Caco-2 (cell line): ENCODE measurements around the gene ZDHHC7. TPM values are rescaled to one million over a fixed set of nuclear protein-coding genes. Genes with fewer than 3 reads are reported as not detected.

Source experiments
- BruUV-seq: library from RNA; stranded (reverse); fragments of 400-500 nt; replicated peaks from 2 replicates; lab custom pipeline; 2021; lab: Mats Ljungman, UMichigan
- CTCF ChIA-PET: fragments of 300-600 bp; sonication (Branson Sonifier 250); formaldehyde crosslinking; loops from one replicate; lab custom pipeline; 2022; ENCODE audit warnings: antibody characterized with exemption; lab: Charles Lee
- POLR2A ChIA-PET: fragments of 300-600 bp; sonication (Branson Sonifier 250); formaldehyde crosslinking; loops from one replicate; lab custom pipeline; 2022; ENCODE audit warnings: antibody characterized with exemption; lab: Charles Lee
- DNase-seq, 2 experiments: peaks; one replicate each; pipeline versions ENCODE4 v3.0.0 to v3.0.0-alpha.2; 2020 to 2022
- H3K27me3 ChIP-seq: replicated peaks from 2 replicates; pipeline ENCODE4 v1.6.0; 2011; ENCODE audit warnings: low read length; ENCODE audit not compliant: control insufficient read depth, insufficient read depth
- H3K36me3 ChIP-seq: 2 replicates; pipeline ENCODE4 v1.5.1; 2011; ENCODE audit warnings: low read length; ENCODE audit not compliant: control insufficient read depth, insufficient read depth
- H3K4me1 ChIP-seq: fragments of 250-450 bp; sonication (Bioruptor Pico); 2 replicates; pipeline ENCODE4 v1.5.1; 2020; ENCODE audit warnings: mild to moderate bottlenecking
- H3K4me3 ChIP-seq: 2 replicates; pipeline ENCODE4 v1.5.1; 2011; ENCODE audit warnings: low read depth, mild to moderate bottlenecking, control low read depth, low read length
- H3K9me3 ChIP-seq: fragments of 250-450 bp; sonication (Bioruptor Pico); 2 replicates; pipeline ENCODE4 v1.5.1; 2020; ENCODE audit warnings: mild to moderate bottlenecking, moderate library complexity
- H3K27ac Mint-ChIP-seq: one replicate; pipeline ENCODE4 v1.8.0; 2022; ENCODE audit warnings: mixed read lengths; ENCODE audit not compliant: unreplicated experiment
- H3K27me3 Mint-ChIP-seq: one replicate; pipeline ENCODE4 v1.8.0; 2022; ENCODE audit warnings: mixed read lengths; ENCODE audit not compliant: insufficient read depth, unreplicated experiment
- H3K36me3 Mint-ChIP-seq: one replicate; pipeline ENCODE4 v1.8.0; 2022; ENCODE audit warnings: mild to moderate bottlenecking, mixed read lengths; ENCODE audit not compliant: insufficient read depth, unreplicated experiment
- H3K4me1 Mint-ChIP-seq: one replicate; pipeline ENCODE4 v1.8.0; 2022; ENCODE audit warnings: low read depth, mixed read lengths; ENCODE audit not compliant: unreplicated experiment
- H3K4me3 Mint-ChIP-seq: one replicate; pipeline ENCODE4 v1.8.0; 2022; ENCODE audit warnings: mild to moderate bottlenecking, moderate library complexity, mixed read lengths; ENCODE audit not compliant: unreplicated experiment
- H3K9me3 Mint-ChIP-seq: one replicate; pipeline ENCODE4 v1.8.0; 2022; ENCODE audit warnings: mixed read lengths; ENCODE audit not compliant: unreplicated experiment
- CTCF ChIP-seq, 2 experiments: fragments of 200-600 bp in 1 of 2; IDR thresholded peaks; 1 replicate in 1 of 2; 2 replicates in 1 of 2; pipeline versions ENCODE4 v1.5.1 to v1.8.0; 2011 to 2022; ENCODE audit warnings: antibody characterized with exemption in 1 of 2, control low read depth in 1 of 2, inconsistent platforms in 1 of 2, low read depth in 1 of 2, low read length in 1 of 2, mild to moderate bottlenecking in 1 of 2, moderate library complexity in 1 of 2; ENCODE audit not compliant: insufficient read depth in 1 of 2, severe bottlenecking in 1 of 2, unreplicated experiment in 1 of 2
- intact Hi-C: fragments of 100-400 bp; cut with micrococcal nuclease; formaldehyde crosslinking; loops from one replicate; pipeline ENCODE4 v1.10.0; 2022; ENCODE audit not compliant: unreplicated experiment
- total RNA-seq: library from RNA; stranded (reverse); gene quantifications from 2 replicates; pipeline ENCODE4 v1.2.3, GENCODE V29; 2022

Gene ZDHHC7
- total RNA-seq, 1 experiment from 2014 or later = 85.7 TPM

GRCh38 chr16:85051683-85052082 lies 40.3 kb upstream of the ZDHHC7 start:
- no peak for DNase-seq
- intact Hi-C loops = no loop called here
- Histone ChIP-seq H3K4me1 (0 out of 2 replicates have a peak, but pooled peaks cover 4% of the 10 kb centered on the region), H3K9me3 (no peaks in the 10 kb centered on the region), H3K27me3 (no peaks in the 10 kb centered on the region), H3K36me3 (no peaks in the 10 kb centered on the region), H3K4me3 (no peak overlapping the region)
- TF ChIP-seq CTCF (IDR thresholded peaks at IDR 0.05; ENCODE audit: insufficient read depth in 1 of 2, low read depth in 1 of 2, low read length in 1 of 2, severe bottlenecking in 1 of 2, unreplicated experiment in 1 of 2) = no peak
- no peaks in the 10 kb centered on the region for H3K9me3 Mint-ChIP-seq
- no TSS peak for BruUV-seq
- no peak overlapping the region for H3K4me3 Mint-ChIP-seq
- peaks cover 14% of the 10 kb centered on the region for H3K4me1 Mint-ChIP-seq
- H3K36me3 Mint-ChIP-seq = no peaks in the 10 kb centered on the region
- ChIA-PET POLR2A (no interaction called here), CTCF (interaction anchor here (0.7 kb wide), 1 partner anchor 297 kb away, joined by 3 read pairs; no protein-coding TSS in a partner anchor)
- no peaks in the 10 kb centered on the region for H3K27me3 Mint-ChIP-seq
- no peak overlapping the region for H3K27ac Mint-ChIP-seq

GRCh38 chr16:85051067-85051581 lies 39.8 kb upstream of the ZDHHC7 start:
- H3K27me3 Mint-ChIP-seq = no peaks in the 10 kb centered on the region
- Histone ChIP-seq H3K9me3 (no peaks in the 10 kb centered on the region), H3K27me3 (no peaks in the 10 kb centered on the region), H3K4me1 (0 out of 2 replicates have a peak, but pooled peaks cover 4% of the 10 kb centered on the region), H3K36me3 (no peaks in the 10 kb centered on the region), H3K4me3 (no peak overlapping the region)
- CTCF ChIA-PET = interaction anchor here (0.6 to 0.7 kb wide), 2 partner anchors 24 to 296 kb away, joined by 3 read pairs; partner anchors contain the start of gene KIAA0513
- H3K9me3 Mint-ChIP-seq = no peaks in the 10 kb centered on the region
- intact Hi-C loops = no loop called here
- no peak for TF ChIP-seq CTCF (IDR thresholded peaks at IDR 0.05; ENCODE audit: insufficient read depth in 1 of 2, low read depth in 1 of 2, low read length in 1 of 2, severe bottlenecking in 1 of 2, unreplicated experiment in 1 of 2)
- no peak overlapping the region for H3K27ac Mint-ChIP-seq
- H3K4me3 Mint-ChIP-seq = no peak overlapping the region
- no peak for DNase-seq
- no TSS peak for BruUV-seq
- H3K36me3 Mint-ChIP-seq = no peaks in the 10 kb centered on the region
- POLR2A ChIA-PET = no interaction called here
- H3K4me1 Mint-ChIP-seq = peaks cover 15% of the 10 kb centered on the region

GRCh38 chr16:85049706-85050305 lies 38.5 kb upstream of the ZDHHC7 start:
- Mint-ChIP-seq H3K27me3 (no peaks in the 10 kb centered on the region), H3K36me3 (no peaks in the 10 kb centered on the region), H3K9me3 (no peaks in the 10 kb centered on the region), H3K27ac (no peak overlapping the region), H3K4me1 (peaks cover 9% of the 10 kb centered on the region), H3K4me3 (no peak overlapping the region)
- H3K36me3 ChIP-seq = no peaks in the 10 kb centered on the region
- no peak for TF ChIP-seq CTCF (IDR thresholded peaks at IDR 0.05; ENCODE audit: insufficient read depth in 1 of 2, low read depth in 1 of 2, low read length in 1 of 2, severe bottlenecking in 1 of 2, unreplicated experiment in 1 of 2)
- CTCF ChIA-PET = no interaction called here
- H3K4me3 ChIP-seq = no peak overlapping the region
- intact Hi-C loops = no loop called here
- POLR2A ChIA-PET = interaction anchor here (0.6 kb wide), 1 partner anchor 113 kb away, joined by 3 read pairs; no protein-coding TSS in a partner anchor
- no TSS peak for BruUV-seq
- H3K9me3 ChIP-seq = no peaks in the 10 kb centered on the region
- H3K27me3 ChIP-seq = no peaks in the 10 kb centered on the region
- 0 out of 2 replicates have a peak, but pooled peaks cover 4% of the 10 kb centered on the region for H3K4me1 ChIP-seq
- DNase-seq = no peak
